Measurements from ENCODE around the gene NOD2. TPM values are rescaled to one million over a fixed set of nuclear protein-coding genes. Genes with fewer than 3 reads are reported as not detected.

Gene NOD2
- total RNA-seq, 1 experiment from 2014 or later, result not detected

DNA sequence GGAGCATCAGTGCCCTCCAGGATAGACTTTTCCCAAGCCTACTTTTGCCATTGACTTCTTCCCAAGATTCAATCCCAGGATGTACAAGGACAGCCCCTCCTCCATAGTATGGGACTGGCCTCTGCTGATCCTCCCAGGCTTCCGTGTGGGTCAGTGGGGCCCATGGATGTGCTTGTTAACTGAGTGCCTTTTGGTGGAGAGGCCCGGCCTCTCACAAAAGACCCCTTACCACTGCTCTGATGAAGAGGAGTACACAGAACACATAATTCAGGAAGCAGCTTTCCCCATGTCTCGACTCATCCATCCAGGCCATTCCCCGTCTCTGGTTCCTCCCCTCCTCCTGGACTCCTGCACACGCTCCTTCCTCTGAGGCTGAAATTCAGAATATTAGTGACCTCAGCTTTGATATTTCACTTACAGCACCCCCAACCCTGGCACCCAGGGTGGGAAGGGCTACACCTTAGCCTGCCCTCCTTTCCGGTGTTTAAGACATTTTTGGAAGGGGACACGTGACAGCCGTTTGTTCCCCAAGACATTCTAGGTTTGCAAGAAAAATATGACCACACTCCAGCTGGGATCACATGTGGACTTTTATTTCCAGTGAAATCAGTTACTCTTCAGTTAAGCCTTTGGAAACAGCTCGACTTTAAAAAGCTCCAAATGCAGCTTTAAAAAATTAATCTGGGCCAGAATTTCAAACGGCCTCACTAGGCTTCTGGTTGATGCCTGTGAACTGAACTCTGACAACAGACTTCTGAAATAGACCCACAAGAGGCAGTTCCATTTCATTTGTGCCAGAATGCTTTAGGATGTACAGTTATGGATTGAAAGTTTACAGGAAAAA, 38.8 kb downstream of the NOD2 start:
- BruUV-seq (replicated peaks), result no TSS peak
- no peak for ATAC-seq
- Histone ChIP-seq H3K4me1 (ENCODE audit: control insufficient read depth, insufficient read depth, low read length) (no peaks in the 10 kb centered on the region), H3K27ac (ENCODE audit: low read length) (no peak overlapping the region), H3K9me3 (ENCODE audit: control insufficient read depth, insufficient read depth, low read depth, low read length) (no peaks in the 10 kb centered on the region), H3K4me3 (ENCODE audit: low read depth in 2 of 2, low read length in 2 of 2) (no peak overlapping the region), H3K27me3 (ENCODE audit: control insufficient read depth, insufficient read depth, low read length) (no peaks in the 10 kb centered on the region; the same call in 1 of the 2 replicates), H3K36me3 (ENCODE audit: control insufficient read depth, insufficient read depth, low read length) (no peaks in the 10 kb centered on the region)
- in situ Hi-C loops (cut with HindIII; ENCODE audit: low pct_unique_long_range_greater_than_20kb, low sequenced_read_pairs) (no loop called here), intact Hi-C loops (cut with micrococcal nuclease; ENCODE audit: unreplicated experiment) (no loop called here)
- DNase-seq (ENCODE audit: low read depth, low spot score), result no peak
- TF ChIP-seq SIN3A (IDR thresholded peaks at IDR 0.05; ENCODE audit: borderline replicate concordance, insufficient read depth, low read depth, low read length) (no peak), TCF7L2 (IDR thresholded peaks at IDR 0.05; ENCODE audit: low read depth, low read length) (no peak), POLR2AphosphoS5 (IDR thresholded peaks at IDR 0.05; ENCODE audit: low read depth, low read length) (no peak)
- TF ChIP-seq, protein P1, sequence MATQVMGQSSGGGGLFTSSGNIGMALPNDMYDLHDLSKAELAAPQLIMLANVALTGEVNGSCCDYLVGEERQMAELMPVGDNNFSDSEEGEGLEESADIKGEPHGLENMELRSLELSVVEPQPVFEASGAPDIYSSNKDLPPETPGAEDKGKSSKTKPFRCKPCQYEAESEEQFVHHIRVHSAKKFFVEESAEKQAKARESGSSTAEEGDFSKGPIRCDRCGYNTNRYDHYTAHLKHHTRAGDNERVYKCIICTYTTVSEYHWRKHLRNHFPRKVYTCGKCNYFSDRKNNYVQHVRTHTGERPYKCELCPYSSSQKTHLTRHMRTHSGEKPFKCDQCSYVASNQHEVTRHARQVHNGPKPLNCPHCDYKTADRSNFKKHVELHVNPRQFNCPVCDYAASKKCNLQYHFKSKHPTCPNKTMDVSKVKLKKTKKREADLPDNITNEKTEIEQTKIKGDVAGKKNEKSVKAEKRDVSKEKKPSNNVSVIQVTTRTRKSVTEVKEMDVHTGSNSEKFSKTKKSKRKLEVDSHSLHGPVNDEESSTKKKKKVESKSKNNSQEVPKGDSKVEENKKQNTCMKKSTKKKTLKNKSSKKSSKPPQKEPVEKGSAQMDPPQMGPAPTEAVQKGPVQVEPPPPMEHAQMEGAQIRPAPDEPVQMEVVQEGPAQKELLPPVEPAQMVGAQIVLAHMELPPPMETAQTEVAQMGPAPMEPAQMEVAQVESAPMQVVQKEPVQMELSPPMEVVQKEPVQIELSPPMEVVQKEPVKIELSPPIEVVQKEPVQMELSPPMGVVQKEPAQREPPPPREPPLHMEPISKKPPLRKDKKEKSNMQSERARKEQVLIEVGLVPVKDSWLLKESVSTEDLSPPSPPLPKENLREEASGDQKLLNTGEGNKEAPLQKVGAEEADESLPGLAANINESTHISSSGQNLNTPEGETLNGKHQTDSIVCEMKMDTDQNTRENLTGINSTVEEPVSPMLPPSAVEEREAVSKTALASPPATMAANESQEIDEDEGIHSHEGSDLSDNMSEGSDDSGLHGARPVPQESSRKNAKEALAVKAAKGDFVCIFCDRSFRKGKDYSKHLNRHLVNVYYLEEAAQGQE (IDR thresholded peaks at IDR 0.05; ENCODE audit: insufficient read depth in 1 of 2, low read depth in 2 of 2, low read length in 1 of 2), result no peak
- TF ChIP-seq, protein P2, sequence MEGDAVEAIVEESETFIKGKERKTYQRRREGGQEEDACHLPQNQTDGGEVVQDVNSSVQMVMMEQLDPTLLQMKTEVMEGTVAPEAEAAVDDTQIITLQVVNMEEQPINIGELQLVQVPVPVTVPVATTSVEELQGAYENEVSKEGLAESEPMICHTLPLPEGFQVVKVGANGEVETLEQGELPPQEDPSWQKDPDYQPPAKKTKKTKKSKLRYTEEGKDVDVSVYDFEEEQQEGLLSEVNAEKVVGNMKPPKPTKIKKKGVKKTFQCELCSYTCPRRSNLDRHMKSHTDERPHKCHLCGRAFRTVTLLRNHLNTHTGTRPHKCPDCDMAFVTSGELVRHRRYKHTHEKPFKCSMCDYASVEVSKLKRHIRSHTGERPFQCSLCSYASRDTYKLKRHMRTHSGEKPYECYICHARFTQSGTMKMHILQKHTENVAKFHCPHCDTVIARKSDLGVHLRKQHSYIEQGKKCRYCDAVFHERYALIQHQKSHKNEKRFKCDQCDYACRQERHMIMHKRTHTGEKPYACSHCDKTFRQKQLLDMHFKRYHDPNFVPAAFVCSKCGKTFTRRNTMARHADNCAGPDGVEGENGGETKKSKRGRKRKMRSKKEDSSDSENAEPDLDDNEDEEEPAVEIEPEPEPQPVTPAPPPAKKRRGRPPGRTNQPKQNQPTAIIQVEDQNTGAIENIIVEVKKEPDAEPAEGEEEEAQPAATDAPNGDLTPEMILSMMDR (IDR thresholded peaks at IDR 0.05), result no peak
- CTCF ChIA-PET, result no interaction called here
- POLR2A ChIA-PET, result no interaction called here

DNA sequence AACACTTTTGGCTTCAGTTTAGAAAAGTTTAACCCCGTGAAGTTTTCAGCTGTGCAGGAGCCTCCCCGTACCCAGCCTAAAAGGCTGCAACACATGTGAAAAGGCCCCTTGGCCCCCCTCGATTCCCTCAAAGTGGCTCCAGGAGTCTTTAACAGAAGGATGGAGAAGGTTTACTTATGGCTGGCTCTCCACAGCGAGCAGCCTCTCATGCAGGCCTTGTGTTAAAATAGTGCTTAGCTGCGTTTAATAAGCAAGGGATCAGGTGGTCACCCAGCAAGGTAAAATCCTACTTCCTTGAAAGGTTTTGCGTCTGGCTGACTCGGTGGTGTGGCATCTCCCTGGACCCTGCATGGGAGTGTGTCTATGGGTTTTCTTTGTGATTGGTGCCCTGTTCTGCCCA, 40.1 kb downstream of the NOD2 start:
- TF ChIP-seq TCF7L2 (IDR thresholded peaks at IDR 0.05; ENCODE audit: low read depth, low read length), result no peak
- TF ChIP-seq, protein P2 (IDR thresholded peaks at IDR 0.05), result no peak
- no peak for TF ChIP-seq SIN3A (IDR thresholded peaks at IDR 0.05; ENCODE audit: borderline replicate concordance, insufficient read depth, low read depth, low read length)
- no peak for TF ChIP-seq POLR2AphosphoS5 (IDR thresholded peaks at IDR 0.05; ENCODE audit: low read depth, low read length)
- TF ChIP-seq, protein P1 (IDR thresholded peaks at IDR 0.05; ENCODE audit: insufficient read depth in 1 of 2, low read depth in 2 of 2, low read length in 1 of 2), result no peak
- ATAC-seq (no peak), DNase-seq (ENCODE audit: low read depth, low spot score) (no peak)
- no peaks in the 10 kb centered on the region for H3K4me1 ChIP-seq (ENCODE audit: control insufficient read depth, insufficient read depth, low read length)
- intact Hi-C loops (cut with micrococcal nuclease; ENCODE audit: unreplicated experiment), result no loop called here
- H3K27ac ChIP-seq (ENCODE audit: low read length), result no peak overlapping the region
- ChIA-PET CTCF (no interaction called here), POLR2A (no interaction called here)
- no peaks in the 10 kb centered on the region for H3K9me3 ChIP-seq (ENCODE audit: control insufficient read depth, insufficient read depth, low read depth, low read length)
- in situ Hi-C loops (cut with HindIII; ENCODE audit: low pct_unique_long_range_greater_than_20kb, low sequenced_read_pairs), result no loop called here
- no peak overlapping the region for H3K4me3 ChIP-seq (ENCODE audit: low read depth in 2 of 2, low read length in 2 of 2)
- no TSS peak for BruUV-seq (replicated peaks)
- H3K27me3 ChIP-seq (ENCODE audit: control insufficient read depth, insufficient read depth, low read length), result no peaks in the 10 kb centered on the region; the same call in 1 of the 2 replicates
- H3K36me3 ChIP-seq (ENCODE audit: control insufficient read depth, insufficient read depth, low read length), result no peaks in the 10 kb centered on the region

Data from Panc1 (cell line).